Measurements from ENCODE around the gene IBSP. TPM values are rescaled to one million over a fixed set of nuclear protein-coding genes. Genes with fewer than 3 reads are reported as not detected.

IBSP gene
- not detected in 5 replicates for total RNA-seq (2022; extraction: Qiagen RNA extraction; ENCODE audit: low read depth)

GRCh38 chr4:87799301-87800113 is at the start of gene IBSP:
IBSP (plus strand) TSS chr4:87799554; CDS start chr4:87802362, 2,808 bp downstream.

GRCh38 chr4:87832669-87833068 is 33.3 kb downstream of the IBSP start, which contains the start of gene MEPE:
MEPE (plus strand) TSS chr4:87832969; CDS start chr4:87834715, 1,746 bp downstream.

Other genes with a start within 250 kb of the IBSP start
- gene DSPP, start 191.0 kb upstream of the IBSP start, total RNA-seq (2022; extraction: Qiagen RNA extraction; ENCODE audit: low read depth): not detected in 5 replicates
- gene DMP1, start 149.3 kb upstream of the IBSP start, total RNA-seq (2022; extraction: Qiagen RNA extraction; ENCODE audit: low read depth): not detected in 5 replicates
- not detected in 5 replicates for gene MEPE, start 33.4 kb downstream of the IBSP start, total RNA-seq (2022; extraction: Qiagen RNA extraction; ENCODE audit: low read depth)
- 161 to 207 TPM (median 181 TPM) in 5 replicates for gene SPP1, start 176.2 kb downstream of the IBSP start, total RNA-seq (2022; extraction: Qiagen RNA extraction; ENCODE audit: low read depth)
- 16.9 to 28.6 TPM (median 22.7 TPM) in 5 replicates for gene PKD2, start 208.1 kb downstream of the IBSP start, total RNA-seq (2022; extraction: Qiagen RNA extraction; ENCODE audit: low read depth)